ENCODE results near the gene PPP1CB. TPM values are rescaled to one million over a fixed set of nuclear protein-coding genes. Genes with fewer than 3 reads are reported as not detected.

PPP1CB gene
- total RNA-seq, 2 experiments from 2014 or later: 290 to 304 TPM

GRCh38 chr2:28768422-28768821 lies 16.8 kb downstream of the PPP1CB start:
- Histone ChIP-seq H3K9me3 (ENCODE audit: control insufficient read depth in 1 of 2, insufficient read depth in 1 of 2, low read length in 2 of 2) (no peaks in the 10 kb centered on the region), H3K27ac (ENCODE audit: low read depth in 1 of 2, low read length in 2 of 2) (no peak overlapping the region), H3K36me3 (ENCODE audit: insufficient read depth, low read length) (no peaks in the 10 kb centered on the region), H3K4me1 (ENCODE audit: insufficient read depth, low read length) (peaks cover 42% of the 10 kb centered on the region), H3K27me3 (ENCODE audit: control insufficient read depth in 1 of 2, insufficient read depth in 2 of 2, low read length in 2 of 2) (no peaks in the 10 kb centered on the region), H3K4me3 (ENCODE audit: low read length) (no peak overlapping the region)
- no peak overlapping the region for H3K4me3 Mint-ChIP-seq
- peak overlapping the region; percentile 28 for H3K27ac Mint-ChIP-seq
- H3K36me3 Mint-ChIP-seq (ENCODE audit: low read depth): peaks cover under 1% of the 10 kb centered on the region
- intact Hi-C loops (cut with DNase I, micrococcal nuclease): no loop called here
- no peaks in the 10 kb centered on the region for H3K9me3 Mint-ChIP-seq
- ATAC-seq (ENCODE audit: poor library complexity) (no peak), DNase-seq (no peak)
- no peak for TF ChIP-seq CTCF (IDR thresholded peaks at IDR 0.05)
- peaks cover 98% of the 10 kb centered on the region for H3K4me1 Mint-ChIP-seq (ENCODE audit: low read depth)
- POLR2A ChIA-PET: interaction anchor here (2.2 kb wide), 1 partner anchor 17 kb away, joined by 7 read pairs; the partner anchor contains the start of gene PPP1CB
- CTCF ChIA-PET: interaction anchor here (0.8 kb wide), 1 partner anchor 12 kb away, joined by 3 read pairs; no protein-coding TSS in a partner anchor
- no peaks in the 10 kb centered on the region for H3K27me3 Mint-ChIP-seq

- Histone ChIP-seq H3K4me1 (ENCODE audit: insufficient read depth, low read length) (peaks cover 37% of the 10 kb centered on the region), H3K4me3 (ENCODE audit: low read length) (no peak overlapping the region), H3K9me3 (ENCODE audit: control insufficient read depth in 1 of 2, insufficient read depth in 1 of 2, low read length in 2 of 2) (no peaks in the 10 kb centered on the region), H3K27ac (ENCODE audit: low read depth in 1 of 2, low read length in 2 of 2) (no peak overlapping the region), H3K27me3 (ENCODE audit: control insufficient read depth in 1 of 2, insufficient read depth in 2 of 2, low read length in 2 of 2) (no peaks in the 10 kb centered on the region), H3K36me3 (ENCODE audit: insufficient read depth, low read length) (no peaks in the 10 kb centered on the region)
- no peak overlapping the region for H3K4me3 Mint-ChIP-seq
- no peaks in the 10 kb centered on the region for H3K27me3 Mint-ChIP-seq
- TF ChIP-seq CTCF (IDR thresholded peaks at IDR 0.05): no peak
- H3K36me3 Mint-ChIP-seq (ENCODE audit: low read depth): peaks cover 6% of the 10 kb centered on the region
- peaks cover 98% of the 10 kb centered on the region for H3K4me1 Mint-ChIP-seq (ENCODE audit: low read depth)
- DNase-seq (no peak), ATAC-seq (ENCODE audit: poor library complexity) (no peak)
- no peaks in the 10 kb centered on the region for H3K9me3 Mint-ChIP-seq
- intact Hi-C loops (cut with DNase I, micrococcal nuclease): no loop called here
- POLR2A ChIA-PET: interaction anchor here (0.7 to 2.2 kb wide), 4 partner anchors 15 to 174 kb away, joined by 3 to 7 read pairs (median 3); partner anchors contain the start of gene PPP1CB
- H3K27ac Mint-ChIP-seq: peak overlapping the region; percentile 7
- CTCF ChIA-PET: interaction anchor here (0.8 kb wide), 1 partner anchor 13 kb away, joined by 3 read pairs; no protein-coding TSS in a partner anchor
These were observed 17.3 kb downstream of the PPP1CB start for GRCh38 chr2:28768952-28769351.

- POLR2A ChIA-PET: no interaction called here
- Histone ChIP-seq H3K9me3 (ENCODE audit: control insufficient read depth in 1 of 2, insufficient read depth in 1 of 2, low read length in 2 of 2) (no peaks in the 10 kb centered on the region), H3K27me3 (ENCODE audit: control insufficient read depth in 1 of 2, insufficient read depth in 2 of 2, low read length in 2 of 2) (no peaks in the 10 kb centered on the region), H3K4me1 (ENCODE audit: insufficient read depth, low read length) (peaks cover 28% of the 10 kb centered on the region), H3K36me3 (ENCODE audit: insufficient read depth, low read length) (peaks cover 12% of the 10 kb centered on the region), H3K27ac (ENCODE audit: low read depth in 1 of 2, low read length in 2 of 2) (no peak overlapping the region), H3K4me3 (ENCODE audit: low read length) (no peak overlapping the region)
- no peaks in the 10 kb centered on the region for H3K27me3 Mint-ChIP-seq
- ATAC-seq (ENCODE audit: poor library complexity): no peak
- intact Hi-C loops (cut with DNase I, micrococcal nuclease): no loop called here
- H3K36me3 Mint-ChIP-seq (ENCODE audit: low read depth): peaks cover 27% of the 10 kb centered on the region
- no peak for DNase-seq
- CTCF ChIA-PET: no interaction called here
- no peaks in the 10 kb centered on the region for H3K9me3 Mint-ChIP-seq
- H3K4me1 Mint-ChIP-seq (ENCODE audit: low read depth): peaks cover 93% of the 10 kb centered on the region
- no peak for TF ChIP-seq CTCF (IDR thresholded peaks at IDR 0.05)
- peak overlapping the region; percentile 0 for H3K4me3 Mint-ChIP-seq
- no peak overlapping the region for H3K27ac Mint-ChIP-seq
These were observed 20.7 kb downstream of the PPP1CB start for GRCh38 chr2:28772351-28772750.

All from CD4-positive, alpha-beta T cell (primary cell).